ENCODE results near the gene SUN2.

GRCh38 chr22:38699784-38700183 lies 56.0 kb downstream of the SUN2 start:
- TF ChIP-seq POLR2A (IDR thresholded peaks at IDR 0.05) (no peak), CTCF (IDR thresholded peaks at IDR 0.05) (no peak)

Data from uterus (tissue), 2 donors.